ENCODE measurements around the gene ADCY1.
"Not testable (repeated sequence)": the region's sequence is repeated elsewhere in the genome, so short reads cannot be mapped to it uniquely, and the experiment has no call there.

Gene ADCY1

DNA sequence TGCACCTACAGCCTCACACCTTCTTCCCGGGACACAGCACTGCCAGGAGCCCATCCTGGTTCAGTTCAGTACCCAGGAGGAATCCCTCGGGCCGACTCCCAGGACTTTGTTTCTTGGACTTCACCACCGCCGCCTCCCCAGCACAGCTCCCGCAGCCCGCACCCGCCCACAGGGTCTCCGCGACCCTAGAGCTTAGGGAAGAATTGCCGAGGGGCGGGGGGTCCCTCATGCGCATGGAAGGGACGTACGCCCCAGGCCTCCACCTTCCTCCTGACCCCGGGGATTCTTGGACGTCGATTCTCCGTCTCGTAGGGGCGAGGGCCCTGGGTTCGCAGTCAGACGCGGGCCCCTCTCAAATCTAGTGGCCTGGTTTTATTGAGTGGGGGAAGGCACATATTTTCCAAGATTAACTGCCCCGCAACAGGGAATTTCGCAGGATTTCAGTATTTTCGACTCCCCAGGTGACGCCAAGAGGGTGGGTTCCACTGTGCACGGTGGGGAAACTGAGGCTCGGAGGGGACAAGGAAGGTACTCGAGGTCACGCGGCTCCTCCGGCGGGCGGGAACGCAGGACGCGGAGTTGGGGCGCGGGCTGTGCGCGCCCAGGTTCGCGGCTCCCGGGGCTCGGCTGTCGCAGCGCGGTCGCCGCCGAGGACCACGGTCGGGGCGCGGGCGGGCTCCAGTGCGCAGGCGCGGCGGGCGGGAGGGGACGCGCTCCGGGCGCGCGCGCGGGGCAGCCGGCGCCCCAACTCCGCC, at the start of gene ADCY1:
Gene ADCY1, plus strand, starts transcription at position 708 of the 755 bp plus-strand sequence. CDS start 176 bp downstream, outside the sequence.
- peak within 1 kb of the TSS; percentile 27 for H3K4me3 ChIP-seq (replicated peaks; ENCODE audit: low read depth, low read length)
- no peak for DNase-seq (ENCODE audit: low read depth)
- TF ChIP-seq, protein P1, sequence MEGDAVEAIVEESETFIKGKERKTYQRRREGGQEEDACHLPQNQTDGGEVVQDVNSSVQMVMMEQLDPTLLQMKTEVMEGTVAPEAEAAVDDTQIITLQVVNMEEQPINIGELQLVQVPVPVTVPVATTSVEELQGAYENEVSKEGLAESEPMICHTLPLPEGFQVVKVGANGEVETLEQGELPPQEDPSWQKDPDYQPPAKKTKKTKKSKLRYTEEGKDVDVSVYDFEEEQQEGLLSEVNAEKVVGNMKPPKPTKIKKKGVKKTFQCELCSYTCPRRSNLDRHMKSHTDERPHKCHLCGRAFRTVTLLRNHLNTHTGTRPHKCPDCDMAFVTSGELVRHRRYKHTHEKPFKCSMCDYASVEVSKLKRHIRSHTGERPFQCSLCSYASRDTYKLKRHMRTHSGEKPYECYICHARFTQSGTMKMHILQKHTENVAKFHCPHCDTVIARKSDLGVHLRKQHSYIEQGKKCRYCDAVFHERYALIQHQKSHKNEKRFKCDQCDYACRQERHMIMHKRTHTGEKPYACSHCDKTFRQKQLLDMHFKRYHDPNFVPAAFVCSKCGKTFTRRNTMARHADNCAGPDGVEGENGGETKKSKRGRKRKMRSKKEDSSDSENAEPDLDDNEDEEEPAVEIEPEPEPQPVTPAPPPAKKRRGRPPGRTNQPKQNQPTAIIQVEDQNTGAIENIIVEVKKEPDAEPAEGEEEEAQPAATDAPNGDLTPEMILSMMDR (IDR thresholded peaks at IDR 0.05; ENCODE audit: low read length, missing control alignments) = no peak

DNA sequence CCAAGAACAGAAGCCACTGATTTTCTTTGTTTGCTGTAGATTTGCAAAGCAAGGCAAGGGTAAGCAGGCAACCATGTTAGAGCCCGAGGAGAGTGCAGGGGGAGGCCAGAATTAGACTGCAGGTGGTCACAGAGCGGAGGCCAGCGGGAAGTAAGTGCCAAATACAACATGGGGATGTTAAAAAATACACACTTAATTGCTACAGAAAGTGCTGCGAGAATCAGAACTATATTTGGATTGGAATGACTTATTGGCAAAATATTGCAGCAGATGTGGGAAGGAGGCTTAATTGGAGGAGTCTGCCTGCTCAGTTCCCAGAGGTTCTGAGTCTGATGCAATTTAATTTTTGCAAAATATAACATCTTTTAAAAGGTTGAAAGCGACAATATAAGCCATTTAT, 49.7 kb upstream of the ADCY1 start:
- no peak overlapping the region for H3K4me3 ChIP-seq (replicated peaks; ENCODE audit: low read depth, low read length)
- no peak for DNase-seq (ENCODE audit: low read depth)
- TF ChIP-seq, protein P1 (IDR thresholded peaks at IDR 0.05; ENCODE audit: low read length, missing control alignments) = no peak

DNA sequence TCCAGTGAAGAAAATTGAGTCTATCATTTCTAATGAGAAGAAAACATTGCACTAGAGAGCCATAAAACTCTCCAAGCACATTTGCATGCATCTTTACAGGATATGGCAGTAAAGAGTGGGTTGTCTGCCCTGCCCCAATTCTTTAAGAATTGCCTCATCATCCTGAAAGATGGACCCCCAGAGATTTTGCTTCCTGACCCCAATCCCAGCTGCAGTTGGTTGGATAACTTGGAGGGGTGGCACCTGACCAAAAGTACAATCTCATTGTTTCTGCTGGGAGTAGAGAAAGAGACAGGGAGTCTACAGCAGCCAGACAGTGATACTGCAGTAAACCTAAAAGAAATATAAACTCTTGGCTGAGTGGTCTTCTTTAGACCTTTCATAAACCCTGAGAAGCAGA, 49.1 kb upstream of the ADCY1 start:
- no peak for DNase-seq (ENCODE audit: low read depth)
- no peak overlapping the region for H3K4me3 ChIP-seq (replicated peaks; ENCODE audit: low read depth, low read length)
- TF ChIP-seq, protein P1 (IDR thresholded peaks at IDR 0.05; ENCODE audit: low read length, missing control alignments) = no peak

DNA sequence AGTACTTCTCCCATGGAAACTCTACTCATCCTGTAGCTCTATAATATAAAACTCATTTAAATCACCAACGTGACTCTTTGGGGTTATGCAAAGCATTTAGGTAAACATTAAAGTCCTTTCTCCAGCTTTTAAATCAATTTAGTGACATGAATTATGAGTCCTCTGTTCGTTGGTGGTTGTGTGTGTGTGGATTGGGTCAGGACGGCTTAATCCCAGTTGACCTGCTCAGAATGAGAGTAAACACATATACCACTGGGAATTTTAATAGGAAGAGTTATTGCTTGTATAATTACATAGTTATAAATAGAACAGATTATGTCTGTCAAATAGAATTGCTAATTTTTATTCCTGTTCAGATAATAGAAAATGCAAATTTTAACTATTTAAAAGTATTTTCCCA, 30.7 kb upstream of the ADCY1 start:
- no peak for DNase-seq (ENCODE audit: low read depth)
- H3K4me3 ChIP-seq (replicated peaks; ENCODE audit: low read depth, low read length) = no peak overlapping the region
- TF ChIP-seq, protein P1 (IDR thresholded peaks at IDR 0.05; ENCODE audit: low read length, missing control alignments) = no peak

DNA sequence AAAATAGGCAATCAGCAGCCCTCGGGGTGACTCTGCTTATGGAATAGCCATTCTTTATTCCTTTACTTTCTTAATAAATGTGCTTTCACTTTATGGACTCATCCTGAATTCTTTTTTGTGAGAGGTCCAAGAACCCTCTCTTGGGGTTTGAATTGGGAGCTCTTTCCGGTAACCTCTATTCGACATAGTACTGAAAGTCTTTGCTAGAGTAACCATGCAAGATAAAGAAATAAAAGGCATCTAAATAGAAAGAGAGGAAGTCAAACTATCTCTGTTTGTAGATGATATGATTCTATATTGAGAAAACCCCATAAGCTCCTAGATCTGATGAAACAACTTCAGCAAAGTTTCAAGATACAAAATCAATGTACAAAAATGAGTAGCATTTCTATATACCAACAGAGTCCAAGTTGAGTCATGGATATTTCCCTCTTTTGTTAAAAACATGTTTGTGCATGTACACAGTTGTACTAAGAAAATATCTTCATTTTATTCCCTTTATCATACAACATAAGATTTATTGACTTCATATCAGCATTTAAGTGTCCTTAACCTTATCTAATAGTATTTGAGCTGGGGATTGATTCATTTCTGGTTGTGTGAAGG, 29.0 kb upstream of the ADCY1 start:
- DNase-seq (ENCODE audit: low read depth); H3K4me3 ChIP-seq (replicated peaks; ENCODE audit: low read depth, low read length): not testable (repeated sequence)

DNA sequence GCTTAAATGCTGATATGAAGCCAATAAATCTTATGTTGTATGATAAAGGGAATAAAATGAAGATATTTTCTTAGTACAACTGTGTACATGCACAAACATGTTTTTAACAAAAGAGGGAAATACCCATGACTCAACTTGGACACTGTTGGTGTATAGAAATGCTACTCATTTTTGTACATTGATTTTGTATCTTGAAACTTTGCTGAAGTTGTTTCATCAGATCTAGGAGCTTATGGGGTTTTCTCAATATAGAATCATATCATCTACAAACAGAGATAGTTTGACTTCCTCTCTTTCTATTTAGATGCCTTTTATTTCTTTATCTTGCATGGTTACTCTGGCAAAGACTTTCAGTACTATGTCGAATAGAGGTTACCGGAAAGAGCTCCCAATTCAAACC, 25.3 kb upstream of the ADCY1 start:
- not testable (repeated sequence) for DNase-seq (ENCODE audit: low read depth); H3K4me3 ChIP-seq (replicated peaks; ENCODE audit: low read depth, low read length)

DNA sequence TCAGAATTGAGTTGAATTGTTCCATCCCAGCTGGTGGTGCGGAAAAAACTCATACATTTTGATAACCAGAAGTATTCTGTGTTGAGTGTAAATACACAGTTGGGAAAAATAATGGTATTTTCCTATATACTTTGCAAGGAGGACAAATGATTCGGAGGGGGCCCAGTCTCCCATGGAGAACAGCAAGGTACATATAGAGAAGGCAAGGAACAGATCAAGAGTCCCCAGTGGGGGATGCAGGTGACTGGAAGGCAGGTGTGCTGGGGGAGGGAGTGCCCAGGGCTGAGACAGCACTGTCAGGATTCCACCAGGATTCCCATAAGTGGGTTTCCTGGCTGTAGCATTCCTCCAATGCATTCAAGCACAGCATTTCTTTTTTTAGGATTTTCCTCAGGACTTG, 10.8 kb upstream of the ADCY1 start:
- DNase-seq (ENCODE audit: low read depth) = no peak
- TF ChIP-seq, protein P1 (IDR thresholded peaks at IDR 0.05; ENCODE audit: low read length, missing control alignments) = no peak
- H3K4me3 ChIP-seq (replicated peaks; ENCODE audit: low read depth, low read length) = no peak overlapping the region

DNA sequence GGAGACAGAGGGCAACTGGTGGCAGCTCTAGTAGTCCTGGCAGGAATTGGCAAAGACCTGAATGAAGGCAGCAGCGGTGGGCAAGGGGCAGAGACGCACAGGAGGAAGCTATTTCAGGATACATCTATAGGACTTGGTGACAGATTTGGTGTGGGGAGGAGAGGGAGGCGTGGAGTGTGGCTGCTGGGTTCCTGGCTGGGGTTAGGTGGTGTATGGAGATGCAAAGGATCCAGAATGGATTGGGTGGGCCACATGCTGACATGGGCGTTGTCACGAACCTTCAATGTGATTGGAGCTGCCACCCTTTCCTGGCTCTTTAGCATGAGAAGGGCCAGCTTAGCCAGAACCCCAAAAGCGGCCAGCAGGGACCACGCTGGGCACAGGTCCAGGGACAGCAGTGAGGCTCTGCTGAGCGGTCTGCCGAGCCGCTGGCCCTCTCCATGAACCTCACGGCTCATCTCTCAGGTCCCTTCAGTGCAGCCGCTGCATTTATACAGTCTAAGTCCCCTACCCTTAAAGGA, 10.2 kb upstream of the ADCY1 start:
- H3K4me3 ChIP-seq (replicated peaks; ENCODE audit: low read depth, low read length) = no peak overlapping the region

More for the DNA sequence above, 10.2 kb upstream of the ADCY1 start:
- TF ChIP-seq, protein P1 (IDR thresholded peaks at IDR 0.05; ENCODE audit: low read length, missing control alignments) = no peak
- DNase-seq (ENCODE audit: low read depth) = no peak

All from fibroblast of pulmonary artery (primary cell).